ENCODE measurements around the gene HOXA11.

DNA sequence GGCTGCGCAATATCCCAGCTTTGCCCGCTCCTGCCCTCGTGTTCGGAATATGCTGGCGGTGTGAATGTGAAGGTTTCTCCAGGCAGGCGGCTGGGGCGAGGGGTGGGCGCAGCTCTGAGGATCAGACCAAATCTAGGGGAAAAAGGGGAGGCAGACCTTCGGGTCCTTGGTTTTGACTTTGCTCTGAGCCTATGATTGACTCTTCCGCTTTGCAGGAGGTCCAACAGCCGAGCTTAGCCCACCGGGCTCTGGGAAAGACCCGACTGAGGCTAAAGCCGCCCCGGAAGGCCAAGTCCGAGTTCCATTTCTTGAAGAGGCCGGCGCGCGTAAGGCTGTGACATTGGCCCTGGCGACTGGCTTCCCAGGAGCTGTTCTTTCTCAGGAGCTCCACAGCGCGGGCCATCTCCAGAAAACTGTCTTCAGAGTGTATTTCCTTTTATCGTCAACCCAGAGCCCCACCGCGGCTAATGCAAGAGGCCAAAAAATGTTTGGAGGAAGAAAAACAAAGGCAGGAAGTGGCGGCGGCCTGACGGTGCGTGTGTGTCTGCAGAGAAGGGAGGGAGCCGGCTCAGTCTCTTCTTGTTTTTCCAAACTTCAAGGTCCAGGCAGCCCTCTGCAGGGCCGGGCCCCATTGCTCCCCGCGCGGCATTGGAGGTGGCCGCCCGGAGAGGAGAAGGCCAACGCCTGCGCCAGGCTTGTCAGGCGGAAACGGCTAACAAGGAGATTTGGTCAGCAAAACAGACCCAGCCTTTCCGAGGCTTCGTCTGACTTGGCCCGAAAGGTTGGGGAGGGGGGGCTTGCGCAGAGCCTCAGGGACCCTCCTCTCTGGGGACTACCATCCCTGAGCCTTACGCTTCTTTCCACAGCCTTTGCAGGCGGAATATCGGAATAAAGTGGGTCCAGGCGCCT is 3.6 kb upstream of the HOXA11 start:
- TF ChIP-seq, protein P1, sequence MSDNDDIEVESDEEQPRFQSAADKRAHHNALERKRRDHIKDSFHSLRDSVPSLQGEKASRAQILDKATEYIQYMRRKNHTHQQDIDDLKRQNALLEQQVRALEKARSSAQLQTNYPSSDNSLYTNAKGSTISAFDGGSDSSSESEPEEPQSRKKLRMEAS (CRISPR knock-in tag; IDR thresholded peaks at IDR 0.05), result no peak
- TF ChIP-seq MYBL2 (CRISPR knock-in tag; IDR thresholded peaks at IDR 0.05), result no peak
- TF ChIP-seq, protein P2, sequence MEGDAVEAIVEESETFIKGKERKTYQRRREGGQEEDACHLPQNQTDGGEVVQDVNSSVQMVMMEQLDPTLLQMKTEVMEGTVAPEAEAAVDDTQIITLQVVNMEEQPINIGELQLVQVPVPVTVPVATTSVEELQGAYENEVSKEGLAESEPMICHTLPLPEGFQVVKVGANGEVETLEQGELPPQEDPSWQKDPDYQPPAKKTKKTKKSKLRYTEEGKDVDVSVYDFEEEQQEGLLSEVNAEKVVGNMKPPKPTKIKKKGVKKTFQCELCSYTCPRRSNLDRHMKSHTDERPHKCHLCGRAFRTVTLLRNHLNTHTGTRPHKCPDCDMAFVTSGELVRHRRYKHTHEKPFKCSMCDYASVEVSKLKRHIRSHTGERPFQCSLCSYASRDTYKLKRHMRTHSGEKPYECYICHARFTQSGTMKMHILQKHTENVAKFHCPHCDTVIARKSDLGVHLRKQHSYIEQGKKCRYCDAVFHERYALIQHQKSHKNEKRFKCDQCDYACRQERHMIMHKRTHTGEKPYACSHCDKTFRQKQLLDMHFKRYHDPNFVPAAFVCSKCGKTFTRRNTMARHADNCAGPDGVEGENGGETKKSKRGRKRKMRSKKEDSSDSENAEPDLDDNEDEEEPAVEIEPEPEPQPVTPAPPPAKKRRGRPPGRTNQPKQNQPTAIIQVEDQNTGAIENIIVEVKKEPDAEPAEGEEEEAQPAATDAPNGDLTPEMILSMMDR (IDR thresholded peaks at IDR 0.05), result no peak
- TF ChIP-seq, protein P3, sequence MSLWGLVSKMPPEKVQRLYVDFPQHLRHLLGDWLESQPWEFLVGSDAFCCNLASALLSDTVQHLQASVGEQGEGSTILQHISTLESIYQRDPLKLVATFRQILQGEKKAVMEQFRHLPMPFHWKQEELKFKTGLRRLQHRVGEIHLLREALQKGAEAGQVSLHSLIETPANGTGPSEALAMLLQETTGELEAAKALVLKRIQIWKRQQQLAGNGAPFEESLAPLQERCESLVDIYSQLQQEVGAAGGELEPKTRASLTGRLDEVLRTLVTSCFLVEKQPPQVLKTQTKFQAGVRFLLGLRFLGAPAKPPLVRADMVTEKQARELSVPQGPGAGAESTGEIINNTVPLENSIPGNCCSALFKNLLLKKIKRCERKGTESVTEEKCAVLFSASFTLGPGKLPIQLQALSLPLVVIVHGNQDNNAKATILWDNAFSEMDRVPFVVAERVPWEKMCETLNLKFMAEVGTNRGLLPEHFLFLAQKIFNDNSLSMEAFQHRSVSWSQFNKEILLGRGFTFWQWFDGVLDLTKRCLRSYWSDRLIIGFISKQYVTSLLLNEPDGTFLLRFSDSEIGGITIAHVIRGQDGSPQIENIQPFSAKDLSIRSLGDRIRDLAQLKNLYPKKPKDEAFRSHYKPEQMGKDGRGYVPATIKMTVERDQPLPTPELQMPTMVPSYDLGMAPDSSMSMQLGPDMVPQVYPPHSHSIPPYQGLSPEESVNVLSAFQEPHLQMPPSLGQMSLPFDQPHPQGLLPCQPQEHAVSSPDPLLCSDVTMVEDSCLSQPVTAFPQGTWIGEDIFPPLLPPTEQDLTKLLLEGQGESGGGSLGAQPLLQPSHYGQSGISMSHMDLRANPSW (CRISPR knock-in tag; conservative IDR thresholded peaks at IDR 0.05; ENCODE audit: low read depth), result no peak
- no peak for TF ChIP-seq ETV6 (CRISPR knock-in tag; IDR thresholded peaks at IDR 0.05)

Data from WTC11 (cell line).